ENCODE results near the gene PHPT1. TPM values are rescaled to one million over a fixed set of nuclear protein-coding genes. Genes with fewer than 3 reads are reported as not detected.
"Not testable (repeated sequence)": the region's sequence is repeated elsewhere in the genome, so short reads cannot be mapped to it uniquely, and the experiment has no call there.

Gene PHPT1
- total RNA-seq, 4 donors from 2014 or later: 98.8 to 204 (median 152) TPM

DNA sequence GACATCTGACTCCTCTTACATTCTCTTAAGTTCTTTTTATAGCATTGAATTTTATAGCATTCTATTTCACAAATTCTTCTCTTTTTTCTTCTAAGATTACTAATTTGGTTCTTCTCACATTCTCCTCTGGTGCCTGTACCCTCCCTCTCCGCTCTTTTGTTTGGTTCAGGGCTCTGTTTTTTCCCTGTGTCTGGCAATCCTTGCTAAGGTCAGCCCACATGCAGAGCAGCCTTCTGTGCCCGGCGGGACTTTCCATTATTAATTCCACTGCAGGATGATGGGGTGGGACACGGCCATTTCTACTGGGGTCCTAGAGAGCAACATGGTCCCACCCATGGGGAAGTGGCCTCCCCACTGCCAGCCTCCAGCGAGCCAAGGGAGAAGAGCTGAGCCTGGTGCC lies 27.3 kb downstream of the PHPT1 start:
- TF ChIP-seq, protein P1, sequence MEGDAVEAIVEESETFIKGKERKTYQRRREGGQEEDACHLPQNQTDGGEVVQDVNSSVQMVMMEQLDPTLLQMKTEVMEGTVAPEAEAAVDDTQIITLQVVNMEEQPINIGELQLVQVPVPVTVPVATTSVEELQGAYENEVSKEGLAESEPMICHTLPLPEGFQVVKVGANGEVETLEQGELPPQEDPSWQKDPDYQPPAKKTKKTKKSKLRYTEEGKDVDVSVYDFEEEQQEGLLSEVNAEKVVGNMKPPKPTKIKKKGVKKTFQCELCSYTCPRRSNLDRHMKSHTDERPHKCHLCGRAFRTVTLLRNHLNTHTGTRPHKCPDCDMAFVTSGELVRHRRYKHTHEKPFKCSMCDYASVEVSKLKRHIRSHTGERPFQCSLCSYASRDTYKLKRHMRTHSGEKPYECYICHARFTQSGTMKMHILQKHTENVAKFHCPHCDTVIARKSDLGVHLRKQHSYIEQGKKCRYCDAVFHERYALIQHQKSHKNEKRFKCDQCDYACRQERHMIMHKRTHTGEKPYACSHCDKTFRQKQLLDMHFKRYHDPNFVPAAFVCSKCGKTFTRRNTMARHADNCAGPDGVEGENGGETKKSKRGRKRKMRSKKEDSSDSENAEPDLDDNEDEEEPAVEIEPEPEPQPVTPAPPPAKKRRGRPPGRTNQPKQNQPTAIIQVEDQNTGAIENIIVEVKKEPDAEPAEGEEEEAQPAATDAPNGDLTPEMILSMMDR (IDR thresholded peaks at IDR 0.05 in 4 of 5, conservative IDR thresholded peaks at IDR 0.05 in 1 of 5): no peak
- TF ChIP-seq POLR2A (IDR thresholded peaks at IDR 0.05): no peak
- no peak for DNase-seq
- ATAC-seq: no peak
- Histone ChIP-seq H3K4me1 (no peaks in the 10 kb centered on the region), H3K9me3 (no peaks in the 10 kb centered on the region), H3K27ac (no peak overlapping the region), H3K27me3 (no peaks in the 10 kb centered on the region), H3K4me3 (no peak overlapping the region), H3K36me3 (no peaks in the 10 kb centered on the region)
- intact Hi-C loops (cut with DNase I; ENCODE audit: low total_unique reads) (no loop called here), in situ Hi-C loops (cut with MboI; ENCODE audit: low sequenced_read_pairs in 4 of 4) (no loop called here)

DNA sequence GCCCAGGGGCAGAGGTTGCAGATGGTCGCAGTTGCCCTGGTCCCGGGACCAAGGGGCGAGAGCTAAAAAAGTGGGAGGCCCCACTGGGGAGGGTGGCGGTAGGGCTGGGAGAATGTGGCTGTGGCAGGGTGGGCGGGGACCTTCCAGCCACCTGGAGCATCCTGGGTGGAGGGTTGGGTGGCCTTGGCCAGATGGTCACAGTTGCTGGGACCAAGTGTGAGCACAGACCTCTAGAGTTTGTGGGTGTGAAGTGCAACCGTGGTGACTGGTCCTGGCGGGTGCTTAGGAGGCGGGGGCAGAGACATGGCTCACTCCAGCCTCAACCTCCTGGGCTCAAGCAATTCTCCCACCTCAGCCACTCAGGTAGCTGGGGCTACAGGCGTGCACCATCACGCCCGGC lies 31.4 kb downstream of the PHPT1 start:
- DNase-seq (no peak), ATAC-seq (no peak)
- H3K27me3 ChIP-seq: no peaks in the 10 kb centered on the region
- H3K4me3 ChIP-seq: no peak overlapping the region
- in situ Hi-C loops (cut with MboI; ENCODE audit: low sequenced_read_pairs in 4 of 4): no loop called here
- no peaks in the 10 kb centered on the region for H3K36me3 ChIP-seq
- intact Hi-C loops (cut with DNase I; ENCODE audit: low total_unique reads): no loop called here
- no peak overlapping the region for H3K27ac ChIP-seq
- TF ChIP-seq, protein P1 (IDR thresholded peaks at IDR 0.05 in 4 of 5, conservative IDR thresholded peaks at IDR 0.05 in 1 of 5): no peak
- no peak for TF ChIP-seq POLR2A (IDR thresholded peaks at IDR 0.05)
- H3K4me1 ChIP-seq: peaks cover 0 to 4% of the 10 kb centered on the region in 2 donors
- no peaks in the 10 kb centered on the region for H3K9me3 ChIP-seq

DNA sequence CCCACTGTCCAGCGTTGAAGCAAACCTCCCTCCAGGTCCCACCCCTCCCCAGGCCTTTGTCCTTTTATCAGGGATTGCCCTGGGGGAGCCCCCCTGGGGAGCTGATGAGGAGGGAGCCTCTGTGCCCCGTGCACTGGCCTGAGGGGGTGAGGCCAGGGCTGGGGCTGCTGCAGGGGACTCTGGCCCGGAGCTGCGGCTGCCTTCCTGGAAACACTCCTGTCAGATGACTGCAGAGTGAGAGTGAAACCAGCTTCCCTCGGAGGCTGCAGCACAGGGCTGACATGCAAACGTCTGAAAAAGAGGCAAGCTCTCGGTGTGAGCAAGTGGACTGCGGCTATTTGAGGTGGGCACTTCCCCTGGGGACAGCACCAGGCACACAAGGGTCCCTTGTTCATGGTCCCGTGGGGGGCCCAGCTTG lies 32.5 kb downstream of the PHPT1 start:
- ATAC-seq (no peak), DNase-seq (no peak)
- H3K36me3 ChIP-seq: no peaks in the 10 kb centered on the region
- in situ Hi-C loops (cut with MboI; ENCODE audit: low sequenced_read_pairs in 4 of 4) (no loop called here), intact Hi-C loops (cut with DNase I; ENCODE audit: low total_unique reads) (no loop called here)
- no peaks in the 10 kb centered on the region for H3K9me3 ChIP-seq
- no peak overlapping the region for H3K4me3 ChIP-seq
- no peak for TF ChIP-seq POLR2A (IDR thresholded peaks at IDR 0.05)
- TF ChIP-seq, protein P1 (IDR thresholded peaks at IDR 0.05 in 4 of 5, conservative IDR thresholded peaks at IDR 0.05 in 1 of 5): no peak
- H3K27ac ChIP-seq: peak overlapping the region in 1 of 4 donors; percentile 20
- peaks cover 0 to 4% of the 10 kb centered on the region in 2 donors for H3K4me1 ChIP-seq
- no peaks in the 10 kb centered on the region for H3K27me3 ChIP-seq

DNA sequence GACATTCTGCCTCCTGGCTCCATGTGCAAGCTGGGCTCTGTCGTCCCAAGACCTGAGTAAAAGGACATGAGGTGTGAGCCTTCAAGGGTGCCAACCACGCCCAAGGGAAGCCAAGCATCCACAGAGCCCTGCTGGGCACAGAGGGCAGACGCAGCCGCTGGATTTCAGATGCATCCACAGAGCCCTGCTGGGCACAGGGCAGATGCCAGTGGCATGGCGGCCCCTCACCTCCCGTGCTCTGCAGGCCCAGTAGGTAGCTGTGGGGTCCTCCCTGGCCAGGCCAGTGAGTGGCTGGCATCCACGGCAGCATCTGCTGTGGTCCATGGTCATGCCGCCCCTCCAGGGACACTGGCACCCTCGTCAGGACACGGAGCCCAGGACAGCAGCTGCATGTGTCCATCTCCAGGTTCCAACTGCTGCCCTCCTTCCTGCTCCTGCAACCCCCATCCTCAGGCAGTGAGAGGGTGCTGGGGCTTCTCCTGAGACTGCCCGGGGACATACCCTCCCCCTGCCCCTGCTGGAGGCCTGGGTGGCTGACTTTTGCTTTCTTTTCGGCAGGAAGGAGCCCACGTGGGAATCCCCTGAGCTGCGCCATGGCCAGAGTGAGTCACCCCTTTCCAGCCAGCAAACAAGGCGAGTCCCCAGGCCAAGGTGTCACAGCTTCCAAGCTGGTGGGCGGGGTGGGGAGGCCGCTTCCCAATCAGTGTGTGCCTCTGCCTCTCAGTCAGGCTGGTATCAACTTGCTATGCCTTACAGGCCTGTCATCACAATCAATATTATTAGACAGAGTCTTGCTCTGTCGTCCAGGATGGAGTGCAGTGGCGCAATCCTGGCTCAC lies 33.1 kb downstream of the PHPT1 start:
- ATAC-seq (no peak), DNase-seq (peak in 1 of 2 donors; percentile 50)
- Histone ChIP-seq H3K4me3 (peak overlapping the region in 3 of 4 donors; percentile 21 to 30 (median 27)), H3K27me3 (no peaks in the 10 kb centered on the region), H3K27ac (peak overlapping the region in 2 of 4 donors; percentile 20 to 36), H3K4me1 (peaks cover 6 to 8% of the 10 kb centered on the region in 2 donors), H3K9me3 (no peaks in the 10 kb centered on the region), H3K36me3 (no peaks in the 10 kb centered on the region)
- TF ChIP-seq POLR2A (IDR thresholded peaks at IDR 0.05): no peak
- TF ChIP-seq, protein P1 (IDR thresholded peaks at IDR 0.05 in 4 of 5, conservative IDR thresholded peaks at IDR 0.05 in 1 of 5): no peak
- intact Hi-C loops (cut with DNase I; ENCODE audit: low total_unique reads): no loop called here
- in situ Hi-C loops (cut with MboI; ENCODE audit: low sequenced_read_pairs in 4 of 4): no loop called here

DNA sequence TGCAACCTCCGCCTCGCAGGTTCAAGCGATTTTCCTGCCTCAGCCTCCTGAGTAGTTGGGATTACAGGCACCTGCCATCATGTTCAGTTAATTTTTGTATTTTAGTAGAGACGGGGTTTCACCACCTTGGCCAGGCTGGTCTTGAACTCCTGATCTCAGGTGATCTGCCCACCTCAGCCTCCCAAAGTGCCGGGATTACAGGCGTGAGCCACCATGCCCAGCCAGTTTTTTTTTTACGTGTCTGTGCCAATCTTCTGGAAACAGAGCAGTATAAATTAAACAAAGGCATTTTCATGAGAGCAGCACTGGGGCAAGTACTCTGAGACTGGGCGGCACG lies 33.7 kb downstream of the PHPT1 start:
- in situ Hi-C loops (cut with MboI; ENCODE audit: low sequenced_read_pairs in 4 of 4); H3K9me3 ChIP-seq; DNase-seq; H3K4me3 ChIP-seq; H3K36me3 ChIP-seq; H3K27me3 ChIP-seq; ATAC-seq; intact Hi-C loops (cut with DNase I; ENCODE audit: low total_unique reads): not testable (repeated sequence)
- H3K27ac ChIP-seq: peak overlapping the region in 1 of 4 donors; percentile 10
- peaks cover 12 to 13% of the 10 kb centered on the region in 2 donors for H3K4me1 ChIP-seq

DNA sequence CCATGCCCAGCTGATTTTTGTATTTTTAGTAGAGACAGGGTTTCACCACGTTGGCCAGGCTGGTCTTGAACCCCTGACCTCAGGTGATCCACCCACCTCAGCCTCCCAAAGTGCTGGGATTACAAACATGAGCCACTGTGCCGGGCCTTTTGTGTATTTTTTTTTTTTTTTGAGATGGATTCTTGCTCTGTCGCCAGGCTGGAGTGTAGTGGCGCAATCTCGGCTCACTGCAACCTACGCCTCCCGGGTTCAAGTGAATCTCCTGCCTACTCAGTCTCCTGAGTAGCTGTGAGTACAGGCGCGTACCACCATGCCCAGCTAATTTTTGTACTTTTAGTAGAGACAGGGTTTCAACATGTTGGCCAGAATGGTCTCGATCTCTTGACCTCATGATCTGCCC lies 34.5 kb downstream of the PHPT1 start:
- H3K9me3 ChIP-seq; ATAC-seq; DNase-seq; intact Hi-C loops (cut with DNase I; ENCODE audit: low total_unique reads); in situ Hi-C loops (cut with MboI; ENCODE audit: low sequenced_read_pairs in 4 of 4); H3K36me3 ChIP-seq; H3K27me3 ChIP-seq; H3K4me3 ChIP-seq; H3K27ac ChIP-seq: not testable (repeated sequence)
- H3K4me1 ChIP-seq: peaks cover 13 to 14% of the 10 kb centered on the region in 2 donors

Data from gastrocnemius medialis (tissue), 4 donors.